ENCODE results near the gene KLHL2. TPM values are rescaled to one million over a fixed set of nuclear protein-coding genes. Genes with fewer than 3 reads are reported as not detected.
A peak's percentile ranks its signal among the peaks of the same experiment; 100 is the strongest.

Gene KLHL2
- total RNA-seq, 5 donors from 2014 or later (not counting 1 experiment from before 2014, with no cell fraction given) = 18.9 to 24.6 (median 21.1) TPM

DNA sequence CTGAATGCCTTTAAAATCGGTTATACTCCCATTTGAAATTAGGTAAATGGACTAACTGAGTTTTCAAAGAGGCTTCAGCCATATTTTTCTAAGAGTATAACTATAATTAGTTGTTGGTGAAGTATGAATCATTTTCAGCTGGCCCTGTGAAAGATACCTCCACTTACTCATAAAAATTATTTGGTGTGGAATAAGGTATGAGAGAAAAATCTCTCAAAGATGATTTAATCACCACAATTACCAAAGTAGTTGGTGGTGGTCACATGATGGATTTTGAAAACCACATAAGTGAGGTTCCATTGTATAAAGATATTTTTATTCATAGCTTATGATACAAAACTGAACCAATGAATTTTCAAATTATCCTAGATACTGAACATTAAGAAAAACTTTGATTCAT lies 9.0 kb upstream of the KLHL2 start:
- CTCF ChIA-PET = no interaction called here
- no peak for ATAC-seq (replicated peaks in 1 of 4)

DNA sequence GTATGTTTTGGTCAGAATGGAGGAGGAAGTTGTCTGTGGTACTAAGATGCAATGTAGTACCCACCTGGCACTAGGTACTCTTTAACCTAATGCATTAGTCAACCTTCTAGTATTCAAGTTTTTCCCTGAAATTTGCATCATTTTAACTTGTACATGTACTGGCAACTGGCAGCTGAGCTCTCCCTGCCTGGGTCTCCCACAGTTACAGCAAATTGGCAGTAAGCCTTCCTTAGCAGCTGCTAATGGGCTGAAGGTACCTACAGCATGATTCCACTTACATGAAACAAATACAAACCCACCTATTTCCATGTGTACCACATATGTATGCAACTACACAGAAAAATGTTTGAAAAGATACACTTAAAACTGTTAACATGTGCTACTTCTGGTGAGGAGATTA lies 8.1 kb upstream of the KLHL2 start:
- Histone ChIP-seq H3K36me3 (ENCODE audit: control insufficient read depth in 2 of 2, extremely low read depth in 1 of 2, insufficient read depth in 1 of 2, low read length in 1 of 2) (no peaks in the 10 kb centered on the region), H3K27me3 (replicated peaks in 1 of 2; ENCODE audit: control insufficient read depth in 2 of 2, extremely low read depth in 1 of 2, insufficient read depth in 2 of 2, low read length in 1 of 2) (no peaks in the 10 kb centered on the region), H3K4me1 (ENCODE audit: control insufficient read depth in 1 of 2, extremely low read depth in 1 of 2, insufficient read depth in 2 of 2, low read length in 2 of 2) (no peaks in the 10 kb centered on the region), H3K9me3 (no peaks in the 10 kb centered on the region), H3K27ac (ENCODE audit: low read length) (no peak overlapping the region), H3K4me3 (ENCODE audit: control insufficient read depth in 1 of 2, extremely low read depth in 1 of 2, low read length in 1 of 2) (no peak overlapping the region)
- Mint-ChIP-seq H3K9me3 (no peaks in the 10 kb centered on the region), H3K4me1 (peaks cover 8 to 9% (median 8%) of the 10 kb centered on the region in 3 donors), H3K4me3 (no peak overlapping the region), H3K36me3 (no peaks in the 10 kb centered on the region), H3K27ac (no peak overlapping the region), H3K27me3 (no peaks in the 10 kb centered on the region)
- DNase-seq (no peak), ATAC-seq (replicated peaks in 1 of 4) (no peak)
- POLR2A ChIA-PET = no interaction called here
- CTCF ChIA-PET = no interaction called here

More for the DNA sequence above, 9.0 kb upstream of the KLHL2 start:
- Histone ChIP-seq H3K27ac (ENCODE audit: low read length) (no peak overlapping the region), H3K27me3 (replicated peaks in 1 of 2; ENCODE audit: control insufficient read depth in 2 of 2, extremely low read depth in 1 of 2, insufficient read depth in 2 of 2, low read length in 1 of 2) (no peaks in the 10 kb centered on the region), H3K4me1 (ENCODE audit: control insufficient read depth in 1 of 2, extremely low read depth in 1 of 2, insufficient read depth in 2 of 2, low read length in 2 of 2) (no peaks in the 10 kb centered on the region), H3K9me3 (no peaks in the 10 kb centered on the region), H3K36me3 (ENCODE audit: control insufficient read depth in 2 of 2, extremely low read depth in 1 of 2, insufficient read depth in 1 of 2, low read length in 1 of 2) (no peaks in the 10 kb centered on the region), H3K4me3 (ENCODE audit: control insufficient read depth in 1 of 2, extremely low read depth in 1 of 2, low read length in 1 of 2) (no peak overlapping the region)
- H3K36me3 Mint-ChIP-seq = no peaks in the 10 kb centered on the region
- H3K27me3 Mint-ChIP-seq = no peaks in the 10 kb centered on the region
- POLR2A ChIA-PET = no interaction called here
- H3K27ac Mint-ChIP-seq = no peak overlapping the region
- no peak for DNase-seq
- no peaks in the 10 kb centered on the region for H3K9me3 Mint-ChIP-seq
- no peaks in the 10 kb centered on the region for H3K4me1 Mint-ChIP-seq
- no peak overlapping the region for H3K4me3 Mint-ChIP-seq
- no CpG with 5 or more reads among the region's 1 CpG for WGBS (ENCODE audit: insufficient coverage)

DNA sequence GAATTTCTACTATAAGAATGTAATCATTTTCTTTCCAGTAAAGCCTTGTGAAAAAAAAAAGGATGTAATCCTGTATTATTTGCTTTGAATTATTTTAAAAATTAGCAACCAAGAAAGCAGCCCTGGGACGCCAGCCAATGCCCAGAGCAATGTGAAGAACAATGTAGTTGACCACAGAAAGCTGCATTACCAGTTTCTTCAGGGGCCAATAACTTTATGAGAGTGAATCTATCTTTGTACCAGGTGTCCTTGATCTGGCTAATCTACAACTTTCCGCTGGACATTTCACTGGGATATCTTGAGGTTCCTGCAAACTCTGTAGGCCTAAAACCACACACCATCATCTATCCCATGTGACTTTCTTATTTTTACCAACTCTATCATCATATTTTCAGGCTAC lies 7.6 kb upstream of the KLHL2 start:
- Mint-ChIP-seq H3K27me3 (no peaks in the 10 kb centered on the region), H3K27ac (no peak overlapping the region), H3K9me3 (no peaks in the 10 kb centered on the region), H3K4me3 (no peak overlapping the region), H3K36me3 (no peaks in the 10 kb centered on the region), H3K4me1 (peaks cover 11 to 12% (median 11%) of the 10 kb centered on the region in 3 donors)
- H3K36me3 ChIP-seq (ENCODE audit: control insufficient read depth in 2 of 2, extremely low read depth in 1 of 2, insufficient read depth in 1 of 2, low read length in 1 of 2) = no peaks in the 10 kb centered on the region
- no peaks in the 10 kb centered on the region for H3K4me1 ChIP-seq (ENCODE audit: control insufficient read depth in 1 of 2, extremely low read depth in 1 of 2, insufficient read depth in 2 of 2, low read length in 2 of 2)
- no peak for ATAC-seq (replicated peaks in 1 of 4)
- 100% methylated on average over 1 of the region's 2 CpGs for WGBS (ENCODE audit: insufficient coverage)
- ChIA-PET POLR2A (no interaction called here), CTCF (no interaction called here)
- H3K27me3 ChIP-seq (replicated peaks in 1 of 2; ENCODE audit: control insufficient read depth in 2 of 2, extremely low read depth in 1 of 2, insufficient read depth in 2 of 2, low read length in 1 of 2) = no peaks in the 10 kb centered on the region
- no peaks in the 10 kb centered on the region for H3K9me3 ChIP-seq
- no peak overlapping the region for H3K27ac ChIP-seq (ENCODE audit: low read length)
- no peak overlapping the region for H3K4me3 ChIP-seq (ENCODE audit: control insufficient read depth in 1 of 2, extremely low read depth in 1 of 2, low read length in 1 of 2)
- no peak for DNase-seq

DNA sequence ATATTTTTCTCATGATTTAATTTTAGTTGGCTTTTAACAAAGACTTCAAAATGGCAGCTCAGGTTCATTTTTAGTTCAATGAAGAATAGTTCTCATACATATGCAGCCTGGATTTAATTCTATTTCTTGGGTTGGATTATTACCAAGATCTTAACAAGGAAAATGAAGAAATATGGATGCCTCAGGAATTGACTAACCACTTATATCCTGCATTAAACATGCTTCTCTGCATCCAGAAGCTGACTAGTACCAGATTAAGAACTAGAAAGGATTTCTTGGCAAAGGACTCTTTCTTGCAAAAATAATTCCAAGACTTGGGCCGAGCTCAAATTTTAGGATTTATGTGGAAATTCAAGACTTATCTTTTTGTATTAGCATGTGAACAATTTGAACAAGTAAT lies 5.6 kb upstream of the KLHL2 start:
- H3K4me1 Mint-ChIP-seq = peaks cover 26 to 29% (median 27%) of the 10 kb centered on the region in 3 donors
- no peak for ATAC-seq (replicated peaks in 1 of 4)

DNA sequence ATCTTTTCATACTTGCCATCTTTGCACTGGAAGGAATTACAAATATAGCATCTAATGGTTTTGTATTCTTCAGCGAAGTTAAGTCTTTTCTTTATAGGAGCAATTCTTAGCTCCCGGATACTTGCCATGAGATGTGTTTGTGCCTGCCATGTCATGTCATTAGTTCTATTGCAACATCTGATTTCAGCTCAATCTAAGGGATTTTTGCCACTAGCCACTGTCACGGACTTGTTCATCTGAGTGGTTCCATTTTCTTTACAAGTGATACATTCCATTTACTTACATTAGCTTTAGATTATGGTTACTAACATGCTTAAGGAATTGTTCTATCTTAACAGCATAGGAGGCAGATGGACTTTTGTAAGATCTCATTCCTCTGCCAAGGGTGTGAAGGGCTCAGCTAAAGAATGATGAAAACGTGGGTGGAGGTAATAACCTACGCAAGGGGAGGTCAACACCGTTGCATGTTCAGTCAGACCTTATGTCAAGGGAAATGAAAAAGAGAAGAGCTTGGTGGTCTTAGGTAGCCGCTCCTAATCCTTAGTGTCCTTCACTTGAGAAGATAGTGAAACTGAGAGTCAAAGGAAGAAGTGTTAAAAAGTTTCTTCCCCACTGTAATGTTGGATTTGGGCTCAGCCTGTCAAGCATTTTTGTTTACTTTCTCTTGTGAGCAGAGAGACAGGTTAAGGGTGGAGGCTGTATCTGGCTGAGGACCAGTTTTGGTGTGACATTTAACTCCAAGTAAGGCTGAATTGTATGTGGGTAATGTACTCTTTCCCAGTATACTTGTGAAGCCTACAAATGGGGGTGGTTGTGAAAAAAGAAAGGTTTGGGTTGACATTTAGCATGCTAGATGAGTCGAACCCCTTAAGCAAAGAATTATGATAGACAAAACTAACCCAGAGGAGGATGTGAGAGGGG lies 3.6 kb upstream of the KLHL2 start:
- no peak for ATAC-seq (replicated peaks in 1 of 4)
- Mint-ChIP-seq H3K9me3 (no peaks in the 10 kb centered on the region), H3K36me3 (no peaks in the 10 kb centered on the region), H3K4me1 (peaks cover 37 to 40% (median 39%) of the 10 kb centered on the region in 3 donors), H3K27ac (peak overlapping the region; percentile 48 to 79), H3K27me3 (no peaks in the 10 kb centered on the region), H3K4me3 (no peak overlapping the region)
- Histone ChIP-seq H3K27ac (ENCODE audit: low read length) (no peak overlapping the region), H3K36me3 (ENCODE audit: control insufficient read depth in 2 of 2, extremely low read depth in 1 of 2, insufficient read depth in 1 of 2, low read length in 1 of 2) (no peaks in the 10 kb centered on the region), H3K4me3 (ENCODE audit: control insufficient read depth in 1 of 2, extremely low read depth in 1 of 2, low read length in 1 of 2) (no peak overlapping the region), H3K27me3 (replicated peaks in 1 of 2; ENCODE audit: control insufficient read depth in 2 of 2, extremely low read depth in 1 of 2, insufficient read depth in 2 of 2, low read length in 1 of 2) (no peaks in the 10 kb centered on the region), H3K9me3 (no peaks in the 10 kb centered on the region), H3K4me1 (ENCODE audit: control insufficient read depth in 1 of 2, extremely low read depth in 1 of 2, insufficient read depth in 2 of 2, low read length in 2 of 2) (peaks cover 5 to 15% of the 10 kb centered on the region in 2 experiments)
- WGBS (ENCODE audit: insufficient coverage) = 73% methylated on average over 4 of the region's 8 CpGs
- no peak for DNase-seq
- POLR2A ChIA-PET = no interaction called here
- CTCF ChIA-PET = interaction anchor here (0.7 to 1.4 kb wide), 2 partner anchors 72 to 73 kb away, joined by 3 to 4 read pairs; no protein-coding TSS in a partner anchor

More for the DNA sequence above, 5.6 kb upstream of the KLHL2 start:
- Histone ChIP-seq H3K4me3 (ENCODE audit: control insufficient read depth in 1 of 2, extremely low read depth in 1 of 2, low read length in 1 of 2) (no peak overlapping the region), H3K4me1 (ENCODE audit: control insufficient read depth in 1 of 2, extremely low read depth in 1 of 2, insufficient read depth in 2 of 2, low read length in 2 of 2) (peaks cover 0 to 10% of the 10 kb centered on the region in 2 experiments), H3K27ac (ENCODE audit: low read length) (no peak overlapping the region), H3K9me3 (no peaks in the 10 kb centered on the region), H3K36me3 (ENCODE audit: control insufficient read depth in 2 of 2, extremely low read depth in 1 of 2, insufficient read depth in 1 of 2, low read length in 1 of 2) (no peaks in the 10 kb centered on the region), H3K27me3 (replicated peaks in 1 of 2; ENCODE audit: control insufficient read depth in 2 of 2, extremely low read depth in 1 of 2, insufficient read depth in 2 of 2, low read length in 1 of 2) (no peaks in the 10 kb centered on the region)
- Mint-ChIP-seq H3K36me3 (no peaks in the 10 kb centered on the region), H3K9me3 (no peaks in the 10 kb centered on the region), H3K27me3 (no peaks in the 10 kb centered on the region), H3K4me3 (no peak overlapping the region), H3K27ac (no peak overlapping the region)
- no peak for DNase-seq
- no CpG with 5 or more reads among the region's 1 CpG for WGBS (ENCODE audit: insufficient coverage)
- CTCF ChIA-PET = no interaction called here
- POLR2A ChIA-PET = interaction anchor here in 1 of 2 donors (0.6 to 0.7 kb wide), 2 partner anchors 54 to 162 kb away, joined by 3 read pairs; no protein-coding TSS in a partner anchor

DNA sequence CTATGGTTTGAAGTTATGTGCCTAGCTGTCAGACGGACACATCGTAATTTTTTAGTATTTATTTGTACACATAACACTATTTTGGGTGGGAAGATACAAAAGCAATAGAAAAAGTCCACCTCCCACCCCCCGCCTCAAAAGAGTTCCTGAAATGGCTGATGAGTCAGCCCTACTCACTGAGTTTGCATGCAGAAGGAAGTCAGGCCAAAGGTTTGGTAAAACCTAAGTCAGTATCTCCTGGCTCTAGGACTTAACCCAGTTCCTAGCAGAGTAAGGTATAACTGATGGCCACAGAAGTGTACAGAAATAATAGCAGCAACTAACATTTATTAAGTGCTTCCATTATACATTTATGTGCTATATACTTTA lies 2.9 kb upstream of the KLHL2 start:
- H3K27ac Mint-ChIP-seq = peak overlapping the region; percentile 48 to 79
- no peak for ATAC-seq (replicated peaks in 1 of 4)
- H3K36me3 Mint-ChIP-seq = no peaks in the 10 kb centered on the region
- H3K4me3 Mint-ChIP-seq = no peak overlapping the region
- no CpG with 5 or more reads among the region's 3 CpGs for WGBS (ENCODE audit: insufficient coverage)
- Histone ChIP-seq H3K4me3 (ENCODE audit: control insufficient read depth in 1 of 2, extremely low read depth in 1 of 2, low read length in 1 of 2) (no peak overlapping the region), H3K27me3 (replicated peaks in 1 of 2; ENCODE audit: control insufficient read depth in 2 of 2, extremely low read depth in 1 of 2, insufficient read depth in 2 of 2, low read length in 1 of 2) (no peaks in the 10 kb centered on the region), H3K4me1 (ENCODE audit: control insufficient read depth in 1 of 2, extremely low read depth in 1 of 2, insufficient read depth in 2 of 2, low read length in 2 of 2) (peaks cover 5 to 20% of the 10 kb centered on the region in 2 experiments), H3K36me3 (ENCODE audit: control insufficient read depth in 2 of 2, extremely low read depth in 1 of 2, insufficient read depth in 1 of 2, low read length in 1 of 2) (no peaks in the 10 kb centered on the region), H3K27ac (ENCODE audit: low read length) (no peak overlapping the region), H3K9me3 (no peaks in the 10 kb centered on the region)
- no peak for DNase-seq
- CTCF ChIA-PET = no interaction called here
- POLR2A ChIA-PET = no interaction called here
- H3K4me1 Mint-ChIP-seq = peaks cover 43 to 46% (median 45%) of the 10 kb centered on the region in 3 donors
- no peaks in the 10 kb centered on the region for H3K9me3 Mint-ChIP-seq
- H3K27me3 Mint-ChIP-seq = no peaks in the 10 kb centered on the region

All from T-cell (primary cell).